ENCODE measurements around the gene GPR137.

Gene GPR137

DNA sequence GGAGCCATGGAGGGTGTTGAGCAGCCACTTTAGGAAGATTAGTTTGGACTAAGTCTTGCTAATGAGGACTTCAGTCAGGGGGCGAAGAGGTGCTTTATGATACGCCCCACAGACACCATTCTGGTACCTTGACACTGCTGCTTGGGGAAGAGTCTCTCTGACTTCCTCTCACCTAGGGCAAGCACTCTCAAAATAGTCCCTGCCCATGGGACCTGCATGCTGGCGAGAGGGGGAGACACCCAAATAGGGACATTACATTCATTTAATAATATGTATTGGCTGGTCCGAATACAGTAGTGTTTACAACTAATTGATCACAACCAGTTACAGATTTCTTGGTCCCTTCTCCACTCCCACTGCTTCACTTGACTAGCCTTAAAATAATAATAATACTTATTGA, 10.1 kb downstream of the GPR137 start:
- Histone ChIP-seq H3K9me3 (ENCODE audit: severe bottlenecking) (no peaks in the 10 kb centered on the region), H3K27ac (no peak overlapping the region), H3K4me3 (ENCODE audit: low read depth, low read length) (no peak overlapping the region), H3K36me3 (no peaks in the 10 kb centered on the region), H3K27me3 (ENCODE audit: insufficient read depth, low read depth, severe bottlenecking) (peaks cover 20% of the 10 kb centered on the region)
- TF ChIP-seq, protein P1, sequence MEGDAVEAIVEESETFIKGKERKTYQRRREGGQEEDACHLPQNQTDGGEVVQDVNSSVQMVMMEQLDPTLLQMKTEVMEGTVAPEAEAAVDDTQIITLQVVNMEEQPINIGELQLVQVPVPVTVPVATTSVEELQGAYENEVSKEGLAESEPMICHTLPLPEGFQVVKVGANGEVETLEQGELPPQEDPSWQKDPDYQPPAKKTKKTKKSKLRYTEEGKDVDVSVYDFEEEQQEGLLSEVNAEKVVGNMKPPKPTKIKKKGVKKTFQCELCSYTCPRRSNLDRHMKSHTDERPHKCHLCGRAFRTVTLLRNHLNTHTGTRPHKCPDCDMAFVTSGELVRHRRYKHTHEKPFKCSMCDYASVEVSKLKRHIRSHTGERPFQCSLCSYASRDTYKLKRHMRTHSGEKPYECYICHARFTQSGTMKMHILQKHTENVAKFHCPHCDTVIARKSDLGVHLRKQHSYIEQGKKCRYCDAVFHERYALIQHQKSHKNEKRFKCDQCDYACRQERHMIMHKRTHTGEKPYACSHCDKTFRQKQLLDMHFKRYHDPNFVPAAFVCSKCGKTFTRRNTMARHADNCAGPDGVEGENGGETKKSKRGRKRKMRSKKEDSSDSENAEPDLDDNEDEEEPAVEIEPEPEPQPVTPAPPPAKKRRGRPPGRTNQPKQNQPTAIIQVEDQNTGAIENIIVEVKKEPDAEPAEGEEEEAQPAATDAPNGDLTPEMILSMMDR (IDR thresholded peaks at IDR 0.05; ENCODE audit: low read depth, low read length), result no peak
- DNase-seq, result no peak

DNA sequence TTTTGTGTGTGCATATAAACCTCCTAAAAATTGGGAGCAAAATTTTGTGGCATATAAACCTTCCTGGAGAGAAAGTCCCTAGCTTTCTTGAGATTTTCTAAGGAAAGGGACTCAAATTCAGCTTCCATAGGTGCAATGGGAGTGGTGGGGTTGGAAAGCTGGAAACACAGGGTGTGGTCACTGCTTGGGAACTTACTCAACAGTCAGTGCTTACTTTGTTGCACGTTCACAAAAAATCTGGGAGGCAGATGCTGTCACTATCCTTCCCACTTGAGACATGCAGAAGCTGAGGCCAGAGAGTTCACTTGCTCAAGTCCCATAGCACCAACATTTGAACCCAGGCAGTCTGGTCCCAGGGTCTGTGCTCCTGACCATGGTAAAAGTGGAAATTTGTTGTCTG, 10.6 kb downstream of the GPR137 start:
- no peak overlapping the region for H3K4me3 ChIP-seq (ENCODE audit: low read depth, low read length)

DNA sequence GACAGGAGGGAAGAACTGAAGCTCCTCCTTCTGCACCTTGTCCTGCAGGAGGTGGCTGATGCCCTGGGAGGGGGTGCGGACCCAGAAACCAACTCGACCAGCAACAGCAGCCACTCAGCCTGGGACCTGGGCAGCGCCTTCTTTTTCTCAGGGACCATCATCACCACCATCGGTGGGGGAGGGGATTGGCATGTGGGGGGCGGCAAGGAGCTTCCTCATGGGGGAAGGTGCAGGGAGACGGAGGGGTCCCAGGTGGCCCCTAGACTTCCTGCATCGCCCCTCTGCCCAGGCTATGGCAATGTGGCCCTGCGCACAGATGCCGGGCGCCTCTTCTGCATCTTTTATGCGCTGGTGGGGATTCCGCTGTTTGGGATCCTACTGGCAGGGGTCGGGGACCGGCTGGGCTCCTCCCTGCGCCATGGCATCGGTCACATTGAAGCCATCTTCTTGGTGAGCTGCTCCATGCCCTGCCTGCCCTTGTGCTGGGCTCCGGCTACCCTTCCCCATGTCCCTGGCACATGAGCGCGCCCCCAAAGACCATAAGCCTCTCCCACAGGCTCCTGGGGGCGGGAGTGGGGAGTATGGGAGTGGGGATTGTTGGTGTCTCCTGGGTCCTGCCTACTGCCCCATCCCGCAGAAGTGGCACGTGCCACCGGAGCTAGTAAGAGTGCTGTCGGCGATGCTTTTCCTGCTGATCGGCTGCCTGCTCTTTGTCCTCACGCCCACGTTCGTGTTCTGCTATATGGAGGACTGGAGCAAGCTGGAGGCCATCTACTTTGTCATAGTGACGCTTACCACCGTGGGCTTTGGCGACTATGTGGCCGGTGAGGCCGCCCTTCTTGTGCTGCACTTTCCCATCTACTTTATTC, 11.4 kb downstream of the GPR137 start:
- Histone ChIP-seq H3K27ac (no peak overlapping the region), H3K36me3 (no peaks in the 10 kb centered on the region), H3K4me3 (ENCODE audit: low read depth, low read length) (no peak overlapping the region), H3K9me3 (ENCODE audit: severe bottlenecking) (no peaks in the 10 kb centered on the region), H3K27me3 (ENCODE audit: insufficient read depth, low read depth, severe bottlenecking) (peaks cover 13% of the 10 kb centered on the region)
- no peak for DNase-seq
- TF ChIP-seq, protein P1 (IDR thresholded peaks at IDR 0.05; ENCODE audit: low read depth, low read length), result no peak

More for the DNA sequence above, 10.6 kb downstream of the GPR137 start:
- no peak overlapping the region for H3K27ac ChIP-seq
- no peaks in the 10 kb centered on the region for H3K36me3 ChIP-seq
- TF ChIP-seq, protein P1 (IDR thresholded peaks at IDR 0.05; ENCODE audit: low read depth, low read length), result no peak
- no peak for DNase-seq
- peaks cover 15% of the 10 kb centered on the region for H3K27me3 ChIP-seq (ENCODE audit: insufficient read depth, low read depth, severe bottlenecking)
- H3K9me3 ChIP-seq (ENCODE audit: severe bottlenecking), result no peaks in the 10 kb centered on the region

DNA sequence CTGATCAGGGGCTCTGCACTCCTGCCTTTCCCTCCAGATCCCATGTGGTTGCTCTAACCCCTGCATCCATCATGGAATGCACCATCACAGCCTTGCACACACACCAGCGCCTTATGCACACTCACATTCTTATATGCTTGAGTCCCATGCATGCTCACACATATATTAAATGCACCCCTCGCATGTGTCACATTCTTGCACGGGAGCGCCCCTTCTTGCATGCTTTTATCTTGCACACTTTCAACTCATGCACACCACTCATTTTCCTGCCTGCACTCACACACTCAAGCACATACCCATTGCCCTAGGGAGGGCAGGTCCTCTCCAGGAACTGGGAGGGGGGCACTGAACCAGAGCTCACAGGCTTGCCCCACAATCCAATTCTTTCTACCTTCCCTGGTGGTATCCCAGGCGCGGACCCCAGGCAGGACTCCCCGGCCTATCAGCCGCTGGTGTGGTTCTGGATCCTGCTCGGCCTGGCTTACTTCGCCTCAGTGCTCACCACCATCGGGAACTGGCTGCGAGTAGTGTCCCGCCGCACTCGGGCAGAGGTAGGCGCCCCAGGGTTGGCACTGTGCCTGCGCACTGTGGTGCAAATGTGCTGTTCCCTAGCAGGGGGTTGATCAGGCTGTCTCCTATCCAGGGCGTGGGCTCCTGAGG, 12.2 kb downstream of the GPR137 start:
- Histone ChIP-seq H3K27me3 (ENCODE audit: insufficient read depth, low read depth, severe bottlenecking) (peaks cover 6% of the 10 kb centered on the region), H3K36me3 (no peaks in the 10 kb centered on the region), H3K9me3 (ENCODE audit: severe bottlenecking) (no peaks in the 10 kb centered on the region), H3K4me3 (ENCODE audit: low read depth, low read length) (no peak overlapping the region), H3K27ac (no peak overlapping the region)
- TF ChIP-seq, protein P1 (IDR thresholded peaks at IDR 0.05; ENCODE audit: low read depth, low read length), result no peak
- DNase-seq, result no peak

DNA sequence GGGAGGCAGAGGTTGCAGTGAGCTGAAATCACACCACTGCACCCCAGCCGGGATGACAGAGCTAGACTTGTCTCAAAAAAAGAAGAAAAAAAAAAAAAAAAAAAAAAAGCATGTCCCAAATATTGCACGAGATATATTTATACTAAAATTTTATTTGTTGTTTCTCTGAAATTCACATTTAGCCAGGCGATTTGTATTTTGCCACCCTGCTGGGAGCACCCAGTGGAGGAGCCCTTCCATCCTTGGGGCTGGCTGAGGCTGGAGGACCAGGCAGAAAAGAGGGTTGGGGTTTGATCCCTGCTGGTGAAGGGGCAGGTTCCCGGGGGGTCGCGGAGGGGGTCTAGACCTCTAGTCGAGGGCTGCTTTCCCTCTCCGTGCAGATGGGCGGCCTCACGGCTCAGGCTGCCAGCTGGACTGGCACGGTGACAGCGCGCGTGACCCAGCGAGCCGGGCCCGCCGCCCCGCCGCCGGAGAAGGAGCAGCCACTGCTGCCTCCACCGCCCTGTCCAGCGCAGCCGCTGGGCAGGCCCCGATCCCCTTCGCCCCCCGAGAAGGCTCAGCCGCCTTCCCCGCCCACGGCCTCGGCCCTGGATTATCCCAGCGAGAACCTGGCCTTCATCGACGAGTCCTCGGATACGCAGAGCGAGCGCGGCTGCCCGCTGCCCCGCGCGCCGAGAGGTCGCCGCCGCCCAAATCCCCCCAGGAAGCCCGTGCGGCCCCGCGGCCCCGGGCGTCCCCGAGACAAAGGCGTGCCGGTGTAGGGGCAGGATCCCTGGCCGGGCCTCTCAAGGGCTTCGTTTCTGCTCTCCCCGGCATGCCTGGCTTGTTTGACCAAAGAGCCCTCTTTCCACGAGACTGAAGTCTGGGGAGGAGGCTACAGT, 13.6 kb downstream of the GPR137 start:
- no peak for DNase-seq
- no peak overlapping the region for H3K4me3 ChIP-seq (ENCODE audit: low read depth, low read length)
- TF ChIP-seq, protein P1 (IDR thresholded peaks at IDR 0.05; ENCODE audit: low read depth, low read length), result no peak
- no peaks in the 10 kb centered on the region for H3K36me3 ChIP-seq
- H3K27me3 ChIP-seq (ENCODE audit: insufficient read depth, low read depth, severe bottlenecking), result no peaks in the 10 kb centered on the region
- H3K9me3 ChIP-seq (ENCODE audit: severe bottlenecking), result no peaks in the 10 kb centered on the region
- H3K27ac ChIP-seq, result no peak overlapping the region
